Fibroblast of villous mesenchyme (primary cell): ENCODE data around the gene CEBPZOS. TPM values are rescaled to one million over a fixed set of nuclear protein-coding genes. Genes with fewer than 3 reads are reported as not detected.
"Not testable (repeated sequence)": the region's sequence is repeated elsewhere in the genome, so short reads cannot be mapped to it uniquely, and the experiment has no call there.

Source experiments
- DNase-seq: peaks from one replicate; pipeline ENCODE4 v3.0.0-alpha.2; 2010; ENCODE audit warnings: low read depth
- H3K4me3 ChIP-seq: 2 replicates; pipeline ENCODE4 v1.5.1; 2011; ENCODE audit warnings: low read depth, mild to moderate bottlenecking, low read length
- CTCF ChIP-seq: IDR thresholded peaks from 2 replicates; pipeline ENCODE4 v1.5.1; 2012; ENCODE audit warnings: low read depth, mild to moderate bottlenecking, low read length; ENCODE audit not compliant: insufficient read depth
- total RNA-seq: library from RNA; depleted of rRNA; stranded (reverse); fragments of >200 nt; gene quantifications from 2 replicates; pipeline ENCODE4 v1.2.3, GENCODE V29; 2012

Gene CEBPZOS
- total RNA-seq, 1 donor, result 19.4 TPM

- DNase-seq, result no peak
- no peak for TF ChIP-seq CTCF
- H3K4me3 ChIP-seq, result no peak overlapping the region
These were observed 9.5 kb downstream of the CEBPZOS start for GRCh38 chr2:37205689-37206341.

GRCh38 chr2:37206760-37207159 lies 10.5 kb downstream of the CEBPZOS start:
- DNase-seq, H3K4me3 ChIP-seq: not testable (repeated sequence)

GRCh38 chr2:37211212-37211611 lies 14.9 kb downstream of the CEBPZOS start:
- no peak for DNase-seq
- TF ChIP-seq CTCF, result no peak
- H3K4me3 ChIP-seq, result no peak overlapping the region

GRCh38 chr2:37211939-37212338 lies 15.6 kb downstream of the CEBPZOS start:
- no peak overlapping the region for H3K4me3 ChIP-seq
- TF ChIP-seq CTCF, result no peak
- peak; percentile 10 for DNase-seq

GRCh38 chr2:37215250-37215649 lies 19.0 kb downstream of the CEBPZOS start:
- TF ChIP-seq CTCF, result no peak
- no peak overlapping the region for H3K4me3 ChIP-seq
- peak; percentile 9 for DNase-seq

GRCh38 chr2:37219046-37219445 lies 22.8 kb downstream of the CEBPZOS start:
- DNase-seq, result no peak
- H3K4me3 ChIP-seq, result no peak overlapping the region
- TF ChIP-seq CTCF, result no peak

GRCh38 chr2:37223131-37223530 lies 26.8 kb downstream of the CEBPZOS start:
- H3K4me3 ChIP-seq, result no peak overlapping the region
- no peak for TF ChIP-seq CTCF
- DNase-seq, result no peak
